KMS-11 (cell line): Measurements from ENCODE around the gene MND1.

Experiments used
- H2AFZ ChIP-seq: fragments of 200-600 bp; sonication (generic); 2 replicates; pipeline ENCODE4 v1.6.1; 2016; ENCODE audit warnings: antibody characterized with exemption, mixed run types, low read depth
- H3K27ac ChIP-seq: fragments of 200-600 bp; sonication (generic); 2 replicates; pipeline ENCODE4 v1.6.1; 2016; ENCODE audit warnings: mild to moderate bottlenecking, mixed run types
- H3K27me3 ChIP-seq: fragments of 200-600 bp; sonication (generic); 2 replicates; pipeline ENCODE4 v1.6.1; 2017; ENCODE audit warnings: mild to moderate bottlenecking, low read depth, mixed run types, moderate library complexity; ENCODE audit not compliant: insufficient read depth
- H3K36me3 ChIP-seq: fragments of 200-600 bp; sonication (generic); 2 replicates; pipeline ENCODE4 v1.6.1; 2017; ENCODE audit warnings: mild to moderate bottlenecking, mixed run types; ENCODE audit not compliant: insufficient read depth
- H3K4me1 ChIP-seq: fragments of 200-600 bp; sonication (generic); 2 replicates; pipeline ENCODE4 v1.6.1; 2016; ENCODE audit warnings: mild to moderate bottlenecking, low read depth, mixed run types; ENCODE audit not compliant: poor library complexity, severe bottlenecking
- H3K4me2 ChIP-seq: fragments of 200-600 bp; sonication (generic); 2 replicates; pipeline ENCODE4 v1.7.0; 2016; ENCODE audit warnings: mild to moderate bottlenecking, mixed run types
- H3K4me3 ChIP-seq: fragments of 200-600 bp; sonication (generic); IDR thresholded peaks from 2 replicates; pipeline ENCODE4 v1.6.1; 2017; ENCODE audit warnings: low read depth, low read length, mixed read lengths; ENCODE audit not compliant: insufficient read depth
- H3K79me2 ChIP-seq: fragments of 200-600 bp; sonication (generic); 2 replicates; pipeline ENCODE4 v1.6.1; 2016; ENCODE audit warnings: low read depth, mixed run types; ENCODE audit not compliant: insufficient read depth
- H3K9ac ChIP-seq: fragments of 200-600 bp; sonication (generic); 2 replicates; pipeline ENCODE4 v1.6.1; 2016; ENCODE audit warnings: mild to moderate bottlenecking, mixed run types
- H4K20me1 ChIP-seq: fragments of 200-600 bp; sonication (generic); 2 replicates; pipeline ENCODE4 v1.6.1; 2016; ENCODE audit warnings: mild to moderate bottlenecking, mixed run types; ENCODE audit not compliant: insufficient read depth
- TF ChIP-seq, protein P1 (sequence below): fragments of 200-600 bp; sonication (generic); conservative IDR thresholded peaks from 2 replicates; pipeline ENCODE4 v1.6.1; 2017; ENCODE audit warnings: low read depth, mild to moderate bottlenecking, antibody characterized with exemption, low read length, moderate library complexity, mixed read lengths

MND1 gene

GRCh38 chr4:153344131-153345011 is at the start of gene MND1:
Gene MND1, plus strand, starts transcription at chr4:153344688. Its CDS starts 50 bp downstream, at chr4:153344738.
- Histone ChIP-seq H3K27me3 (no peaks in the 10 kb centered on the region), H3K79me2 (peaks cover 33% of the 10 kb centered on the region), H3K36me3 (no peaks in the 10 kb centered on the region), H3K4me3 (peak within 1 kb of the TSS; percentile 13), H3K4me2 (peak within 1 kb of the TSS; percentile 68), H3K27ac (peak within 1 kb of the TSS; percentile 86), H4K20me1 (no peaks in the 10 kb centered on the region), H3K4me1 (peaks cover 41% of the 10 kb centered on the region), H3K9ac (peak within 1 kb of the TSS; percentile 98), H2AFZ (peak within 1 kb of the TSS; percentile 98)
- TF ChIP-seq, protein P1, sequence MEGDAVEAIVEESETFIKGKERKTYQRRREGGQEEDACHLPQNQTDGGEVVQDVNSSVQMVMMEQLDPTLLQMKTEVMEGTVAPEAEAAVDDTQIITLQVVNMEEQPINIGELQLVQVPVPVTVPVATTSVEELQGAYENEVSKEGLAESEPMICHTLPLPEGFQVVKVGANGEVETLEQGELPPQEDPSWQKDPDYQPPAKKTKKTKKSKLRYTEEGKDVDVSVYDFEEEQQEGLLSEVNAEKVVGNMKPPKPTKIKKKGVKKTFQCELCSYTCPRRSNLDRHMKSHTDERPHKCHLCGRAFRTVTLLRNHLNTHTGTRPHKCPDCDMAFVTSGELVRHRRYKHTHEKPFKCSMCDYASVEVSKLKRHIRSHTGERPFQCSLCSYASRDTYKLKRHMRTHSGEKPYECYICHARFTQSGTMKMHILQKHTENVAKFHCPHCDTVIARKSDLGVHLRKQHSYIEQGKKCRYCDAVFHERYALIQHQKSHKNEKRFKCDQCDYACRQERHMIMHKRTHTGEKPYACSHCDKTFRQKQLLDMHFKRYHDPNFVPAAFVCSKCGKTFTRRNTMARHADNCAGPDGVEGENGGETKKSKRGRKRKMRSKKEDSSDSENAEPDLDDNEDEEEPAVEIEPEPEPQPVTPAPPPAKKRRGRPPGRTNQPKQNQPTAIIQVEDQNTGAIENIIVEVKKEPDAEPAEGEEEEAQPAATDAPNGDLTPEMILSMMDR = peak; percentile 94

GRCh38 chr4:153295131-153295755 is 49.2 kb upstream of the MND1 start:
- TF ChIP-seq, protein P1 = no peak
- Histone ChIP-seq H4K20me1 (no peaks in the 10 kb centered on the region), H3K4me2 (no peak overlapping the region), H3K79me2 (no peaks in the 10 kb centered on the region), H3K9ac (no peak overlapping the region), H2AFZ (no peak overlapping the region), H3K27ac (no peak overlapping the region), H3K4me1 (no peaks in the 10 kb centered on the region), H3K27me3 (no peaks in the 10 kb centered on the region), H3K36me3 (no peaks in the 10 kb centered on the region), H3K4me3 (no peak overlapping the region)

DNA sequence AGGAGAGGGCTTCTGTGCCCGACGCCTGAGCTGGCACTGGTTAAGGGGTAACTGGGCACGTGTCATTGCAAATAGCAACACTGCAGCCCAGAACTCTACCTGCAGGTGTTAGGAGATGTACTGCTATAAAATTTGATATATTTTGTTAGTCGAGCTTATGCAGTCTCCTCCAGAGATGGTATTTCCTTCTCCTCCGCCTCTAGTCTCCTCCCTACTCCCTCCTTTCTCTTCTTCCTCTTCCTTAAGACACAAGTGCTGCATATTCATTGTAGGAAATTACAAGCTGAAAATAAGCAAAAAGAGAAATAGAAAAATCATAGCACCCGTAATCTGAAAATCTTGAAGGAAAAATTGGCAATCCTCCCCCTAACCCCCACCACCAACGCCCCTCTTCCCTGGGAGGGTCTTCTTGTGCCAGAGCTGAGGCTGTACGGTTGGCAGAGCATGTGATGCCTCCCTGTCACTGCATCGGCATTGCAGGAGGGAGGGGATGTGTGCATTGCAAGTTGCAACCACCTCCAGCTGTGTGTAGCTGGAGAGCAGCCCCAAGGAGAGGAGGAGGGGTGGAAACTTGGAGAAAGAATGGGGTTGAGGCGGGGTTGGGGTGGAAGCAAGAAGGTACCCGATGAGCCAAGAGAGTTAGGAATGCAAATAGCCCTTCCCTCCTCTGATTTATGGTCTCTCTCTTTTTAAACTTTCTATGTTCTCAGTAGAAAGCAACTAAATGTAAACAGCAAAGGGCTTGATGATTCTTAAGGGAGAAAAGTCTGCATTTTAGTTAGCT is 48.3 kb upstream of the MND1 start:
- no peak overlapping the region for H3K4me3 ChIP-seq
- no peaks in the 10 kb centered on the region for H3K36me3 ChIP-seq
- no peak overlapping the region for H3K27ac ChIP-seq
- H3K27me3 ChIP-seq = no peaks in the 10 kb centered on the region
- H3K4me1 ChIP-seq = no peaks in the 10 kb centered on the region
- H4K20me1 ChIP-seq = no peaks in the 10 kb centered on the region
- H3K4me2 ChIP-seq = no peak overlapping the region
- no peaks in the 10 kb centered on the region for H3K79me2 ChIP-seq
- TF ChIP-seq, protein P1 = no peak
- no peak overlapping the region for H2AFZ ChIP-seq
- no peak overlapping the region for H3K9ac ChIP-seq

- no peak overlapping the region for H2AFZ ChIP-seq
- no peaks in the 10 kb centered on the region for H3K79me2 ChIP-seq
- no peaks in the 10 kb centered on the region for H3K36me3 ChIP-seq
- H3K4me3 ChIP-seq = no peak overlapping the region
- H3K9ac ChIP-seq = no peak overlapping the region
- H3K27ac ChIP-seq = no peak overlapping the region
- H3K27me3 ChIP-seq = no peaks in the 10 kb centered on the region
- H4K20me1 ChIP-seq = no peaks in the 10 kb centered on the region
- H3K4me2 ChIP-seq = no peak overlapping the region
- H3K4me1 ChIP-seq = no peaks in the 10 kb centered on the region
- TF ChIP-seq, protein P1 = no peak
These were observed 47.4 kb upstream of the MND1 start for GRCh38 chr4:153297116-153297515.
